Endothelial cell of umbilical vein (primary cell): ENCODE data around the gene ZBTB20. TPM values are rescaled to one million over a fixed set of nuclear protein-coding genes. Genes with fewer than 3 reads are reported as not detected.

Experiments
- BruUV-seq: library from RNA; stranded (reverse); fragments of 400-500 nt; replicated peaks from 2 replicates; lab custom pipeline; 2021; lab: Mats Ljungman, UMichigan
- CTCF ChIA-PET: fragments of 300-600, 350-600 bp; sonication (Branson Sonifier 250); formaldehyde crosslinking; loops from one replicate; lab custom pipeline; 2021; ENCODE audit warnings: antibody characterized with exemption, inconsistent platforms; lab: Charles Lee
- POLR2A ChIA-PET: fragments of 300-600, 350-600 bp; sonication (Branson Sonifier 250); formaldehyde crosslinking; loops from one replicate; lab custom pipeline; 2021; ENCODE audit warnings: antibody characterized with exemption, inconsistent platforms; lab: Charles Lee
- DNase-seq: peaks from one replicate; pipeline ENCODE4 v3.0.0-alpha.2; 2011; ENCODE audit warnings: low read depth, low spot score
- FAIRE-seq: peaks from 2 replicates; lab custom pipeline; 2011; peaks lifted over from hg19 to GRCh38; lab: Jason Lieb, UNC
- H2AFZ ChIP-seq: 2 replicates; pipeline ENCODE4 v1.6.0; 2012; ENCODE audit warnings: low read depth, low read length, control low read depth, inconsistent platforms
- H3K27ac ChIP-seq: 2 replicates; pipeline ENCODE4 v1.5.1; 2011; ENCODE audit warnings: low read depth, mild to moderate bottlenecking, control low read depth, low read length, moderate library complexity; ENCODE audit not compliant: insufficient read depth
- H3K27me3 ChIP-seq, 2 experiments: 2 replicates each; pipeline versions ENCODE4 v1.6.0 to v1.6.1; 2011; ENCODE audit warnings: low read length in 2 of 2, mixed read lengths in 1 of 2; ENCODE audit not compliant: control insufficient read depth in 2 of 2, insufficient read depth in 2 of 2
- H3K36me3 ChIP-seq, 2 experiments: 2 replicates in 1 of 2; 3 replicates in 1 of 2; pipeline ENCODE4 v1.5.1; 2011; ENCODE audit warnings: low read length in 2 of 2, mild to moderate bottlenecking in 1 of 2, moderate library complexity in 1 of 2; ENCODE audit not compliant: control insufficient read depth in 2 of 2, insufficient read depth in 2 of 2; ENCODE audit errors: extremely low read depth in 1 of 2
- H3K4me1 ChIP-seq: 3 replicates; pipeline ENCODE4 v1.5.1; 2011; ENCODE audit warnings: mild to moderate bottlenecking, low read length; ENCODE audit not compliant: control insufficient read depth, insufficient read depth; ENCODE audit errors: extremely low read depth
- H3K4me2 ChIP-seq: 2 replicates; pipeline ENCODE4 v1.6.1; 2011; ENCODE audit warnings: low read length, control low read depth, mixed read lengths; ENCODE audit not compliant: insufficient read depth
- H3K4me3 ChIP-seq, 3 experiments: fragments of 200-600 bp in 1 of 3; sonication (generic), shearing (Covaris generic) in 1 of 3; replicated peaks in 1 of 3; 2 replicates each; pipeline ENCODE4 v1.5.1; 2011 to 2016; ENCODE audit warnings: control low read depth in 3 of 3, low read length in 3 of 3, mild to moderate bottlenecking in 2 of 3, inconsistent platforms in 1 of 3, low read depth in 1 of 3, moderate library complexity in 1 of 3; ENCODE audit not compliant: insufficient read depth in 1 of 3
- H3K79me2 ChIP-seq: 2 replicates; pipeline ENCODE4 v1.6.0; 2012; ENCODE audit warnings: low read length, inconsistent platforms; ENCODE audit not compliant: control insufficient read depth, insufficient read depth
- H3K9ac ChIP-seq: replicated peaks from 2 replicates; pipeline ENCODE3; 2011; ENCODE audit warnings: low read length, control low read depth; ENCODE audit not compliant: insufficient read depth; ENCODE audit errors: extremely low read depth
- H3K9me1 ChIP-seq: replicated peaks from 3 replicates; pipeline ENCODE4 v1.6.0; 2011; ENCODE audit warnings: mild to moderate bottlenecking, low read length; ENCODE audit not compliant: control insufficient read depth, insufficient read depth; ENCODE audit errors: extremely low read depth
- H3K9me3 ChIP-seq: replicated peaks from 2 replicates; pipeline ENCODE4 v1.5.1; 2012; ENCODE audit warnings: low read length, inconsistent platforms; ENCODE audit not compliant: control insufficient read depth, insufficient read depth
- H4K20me1 ChIP-seq: replicated peaks from 2 replicates; pipeline ENCODE3; 2011; ENCODE audit warnings: mild to moderate bottlenecking, low read length; ENCODE audit not compliant: control insufficient read depth, insufficient read depth; ENCODE audit errors: extremely low read depth
- FOS ChIP-seq: IDR thresholded peaks from 2 replicates; pipeline ENCODE4 v1.6.1; 2011; ENCODE audit warnings: mild to moderate bottlenecking, low read length, moderate library complexity, borderline replicate concordance; ENCODE audit not compliant: insufficient read depth
- POLR2A ChIP-seq: IDR thresholded peaks from 2 replicates; pipeline ENCODE4 v1.6.1; 2012; ENCODE audit warnings: low read depth, mild to moderate bottlenecking, control low read depth, low read length
- POLR2AphosphoS5 ChIP-seq: IDR thresholded peaks from 2 replicates; pipeline ENCODE4 v1.6.1; 2012; ENCODE audit warnings: low read depth, mild to moderate bottlenecking, control low read depth, low read length, moderate library complexity; ENCODE audit not compliant: insufficient read depth
- dilution Hi-C: fragments of 300-500 bp; cut with MboI; formaldehyde crosslinking; loops from one replicate; pipeline ENCODE4 v1.15.0; 2019; ENCODE audit warnings: low sequenced_read_pairs; ENCODE audit not compliant: extremely low pct_ligation_motif_present
- intact Hi-C: fragments of 100-400 bp; cut with micrococcal nuclease; formaldehyde crosslinking; loops from one replicate; pipeline ENCODE4 v1.10.0; 2022
- polyA plus RNA-seq, 4 experiments: library from polyadenylated mRNA; depleted of rRNA in 3 of 4; stranded (reverse) in 3 of 4; unstranded in 1 of 4; fragments of >200 nt; gene quantifications; 2 replicates each; pipeline versions ENCODE4 v1.2.1 to v1.2.3, GENCODE V29; 2011 to 2012; ENCODE audit warnings: missing spikeins in 1 of 4
- total RNA-seq: library from RNA; stranded (reverse); gene quantifications from 2 replicates; pipeline ENCODE4 v1.2.3, GENCODE V29; 2021
- TF ChIP-seq, protein P1 (sequence below): IDR thresholded peaks from 2 replicates; pipeline ENCODE4 v1.6.1; 2011; ENCODE audit not compliant: insufficient read depth, insufficient read length

ZBTB20 gene
- total and polyA plus RNA-seq, 2 donors (not counting 3 experiments of a cell fraction or from before 2014, with no cell fraction given): 2.1 to 20.5 TPM

DNA sequence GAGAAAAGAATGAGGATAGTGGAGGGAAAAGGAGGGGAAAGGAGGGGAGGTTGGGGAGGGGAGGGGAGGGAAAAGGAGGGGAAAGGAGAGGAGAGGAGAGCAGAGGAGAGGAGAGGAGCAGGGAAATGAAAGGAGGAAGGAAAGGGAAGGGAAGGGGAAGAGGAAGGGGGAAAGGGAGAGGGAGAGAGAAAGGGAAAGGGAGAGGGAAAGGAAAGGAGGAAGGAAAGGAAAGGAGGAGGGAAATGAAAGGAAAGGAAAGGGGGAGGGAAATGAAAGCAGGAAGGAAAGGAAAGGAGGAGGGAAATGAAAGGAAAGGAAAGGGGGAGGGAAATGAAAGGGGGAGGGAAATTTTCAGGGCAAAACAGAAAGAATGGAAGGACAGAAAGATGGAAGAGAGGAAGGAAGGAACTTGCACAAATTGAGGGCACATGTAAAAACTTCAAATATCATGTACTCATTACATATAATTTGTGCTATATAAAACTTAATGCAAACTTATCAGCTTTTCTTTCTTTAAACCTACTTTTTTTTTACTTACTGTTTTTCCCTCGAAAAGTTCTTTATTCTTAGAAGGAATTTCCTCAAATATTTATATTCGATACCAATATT lies 148.0 kb downstream of the ZBTB20 start:
- Histone ChIP-seq H3K9ac (no peak overlapping the region), H3K9me3 (no peaks in the 10 kb centered on the region), H4K20me1 (no peaks in the 10 kb centered on the region), H2AFZ (no peak overlapping the region), H3K36me3 (no peaks in the 10 kb centered on the region), H3K4me2 (no peak overlapping the region), H3K79me2 (no peaks in the 10 kb centered on the region), H3K4me1 (no peaks in the 10 kb centered on the region), H3K4me3 (no peak overlapping the region), H3K27me3 (no peaks in the 10 kb centered on the region), H3K9me1 (no peaks in the 10 kb centered on the region), H3K27ac (no peak overlapping the region)
- POLR2A ChIA-PET: no interaction called here
- CTCF ChIA-PET: no interaction called here
- no TSS peak for BruUV-seq
- dilution Hi-C loops: no loop called here
- TF ChIP-seq POLR2AphosphoS5 (no peak), POLR2A (no peak)
- TF ChIP-seq, protein P1, sequence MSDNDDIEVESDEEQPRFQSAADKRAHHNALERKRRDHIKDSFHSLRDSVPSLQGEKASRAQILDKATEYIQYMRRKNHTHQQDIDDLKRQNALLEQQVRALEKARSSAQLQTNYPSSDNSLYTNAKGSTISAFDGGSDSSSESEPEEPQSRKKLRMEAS: no peak
- DNase-seq: no peak
- no peak for FAIRE-seq
- intact Hi-C loops: no loop called here

DNA sequence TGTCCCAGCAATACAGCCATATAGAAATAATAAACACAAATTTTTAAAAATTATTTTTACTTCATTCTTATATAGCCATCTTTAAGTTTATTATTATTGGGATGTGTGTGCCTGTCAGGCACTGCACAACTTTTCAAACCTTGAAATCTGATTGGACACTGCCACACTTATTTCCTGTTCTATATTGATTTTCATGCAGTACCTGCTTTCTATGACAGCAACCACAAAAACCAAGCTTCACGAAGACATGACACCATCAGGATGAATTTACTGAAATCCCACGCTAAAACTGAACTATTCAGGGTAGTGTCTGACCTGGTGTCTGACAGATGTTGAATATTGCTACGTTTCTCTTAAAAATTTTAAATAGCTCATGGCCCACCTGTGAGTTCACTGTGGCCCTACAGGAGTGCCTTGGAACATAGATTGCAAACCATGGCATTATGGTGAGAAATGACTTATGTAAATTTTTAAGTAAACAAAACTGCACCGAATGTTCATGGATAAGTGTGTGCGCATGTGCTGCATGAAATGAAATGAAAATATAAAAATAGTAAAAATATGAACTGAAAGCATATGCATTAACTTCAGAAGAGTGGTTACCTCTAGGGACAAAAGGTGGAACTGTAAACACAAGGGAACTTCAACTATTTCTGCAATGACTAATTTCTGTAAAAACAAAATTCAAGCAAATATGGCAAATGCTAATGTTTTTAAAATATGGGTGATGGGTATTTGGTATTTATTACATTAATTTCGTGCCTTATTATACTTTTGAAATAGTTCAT lies 152.3 kb downstream of the ZBTB20 start:
- H2AFZ ChIP-seq: no peak overlapping the region
- no peak for TF ChIP-seq FOS
- TF ChIP-seq, protein P1: no peak
- no peak overlapping the region for H3K4me2 ChIP-seq
- FAIRE-seq (no peak), DNase-seq (no peak)
- CTCF ChIA-PET: no interaction called here
- intact Hi-C loops: no loop called here
- H3K36me3 ChIP-seq: no peaks in the 10 kb centered on the region
- no peaks in the 10 kb centered on the region for H3K9me3 ChIP-seq
- H4K20me1 ChIP-seq: no peaks in the 10 kb centered on the region
- POLR2A ChIA-PET: no interaction called here
- BruUV-seq: no TSS peak
- no peaks in the 10 kb centered on the region for H3K79me2 ChIP-seq
- dilution Hi-C loops: no loop called here
- no peaks in the 10 kb centered on the region for H3K27me3 ChIP-seq
- H3K27ac ChIP-seq: no peak overlapping the region
- no peak overlapping the region for H3K9ac ChIP-seq
- no peaks in the 10 kb centered on the region for H3K4me1 ChIP-seq
- H3K9me1 ChIP-seq: no peaks in the 10 kb centered on the region
- no peak overlapping the region for H3K4me3 ChIP-seq
